ENCODE measurements around the gene ARHGAP25.

The ARHGAP25 gene

GRCh38 chr2:68747413-68747812 lies 12.8 kb downstream of the ARHGAP25 start:
- TF ChIP-seq CTCF (IDR thresholded peaks at IDR 0.05; ENCODE audit: control insufficient read depth, extremely low read depth, insufficient read depth) = no peak
- no peak for DNase-seq (ENCODE audit: low read depth)
- no peak overlapping the region for H3K4me3 ChIP-seq (ENCODE audit: low read depth, low read length)

- TF ChIP-seq CTCF (IDR thresholded peaks at IDR 0.05; ENCODE audit: control insufficient read depth, extremely low read depth, insufficient read depth) = no peak
- no peak overlapping the region for H3K4me3 ChIP-seq (ENCODE audit: low read depth, low read length)
- no peak for DNase-seq (ENCODE audit: low read depth)
Measured at GRCh38 chr2:68747900-68748299, 13.3 kb downstream of the ARHGAP25 start.

GRCh38 chr2:68748568-68748967 lies 14.0 kb downstream of the ARHGAP25 start:
- no peak for TF ChIP-seq CTCF (IDR thresholded peaks at IDR 0.05; ENCODE audit: control insufficient read depth, extremely low read depth, insufficient read depth)
- no peak for DNase-seq (ENCODE audit: low read depth)
- no peak overlapping the region for H3K4me3 ChIP-seq (ENCODE audit: low read depth, low read length)

GRCh38 chr2:68749345-68749744 lies 14.7 kb downstream of the ARHGAP25 start:
- TF ChIP-seq CTCF (IDR thresholded peaks at IDR 0.05; ENCODE audit: control insufficient read depth, extremely low read depth, insufficient read depth) = no peak
- DNase-seq (ENCODE audit: low read depth) = no peak
- H3K4me3 ChIP-seq (ENCODE audit: low read depth, low read length) = no peak overlapping the region

GRCh38 chr2:68750592-68751396 lies 16.2 kb downstream of the ARHGAP25 start:
- H3K4me3 ChIP-seq (ENCODE audit: low read depth, low read length) = no peak overlapping the region
- no peak for DNase-seq (ENCODE audit: low read depth)
- TF ChIP-seq CTCF (IDR thresholded peaks at IDR 0.05; ENCODE audit: control insufficient read depth, extremely low read depth, insufficient read depth) = no peak

GRCh38 chr2:68751397-68752339 lies 17.1 kb downstream of the ARHGAP25 start:
- H3K4me3 ChIP-seq (ENCODE audit: low read depth, low read length) = no peak overlapping the region
- peak; percentile 77 for TF ChIP-seq CTCF (IDR thresholded peaks at IDR 0.05; ENCODE audit: control insufficient read depth, extremely low read depth, insufficient read depth)
- DNase-seq (ENCODE audit: low read depth) = peak; percentile 34

Data from LNCaP clone FGC (cell line).